ENCODE results near the gene EML6. TPM values are rescaled to one million over a fixed set of nuclear protein-coding genes. Genes with fewer than 3 reads are reported as not detected.

The EML6 gene
- total RNA-seq, 1 donor from 2014 or later = 3.4 TPM

DNA sequence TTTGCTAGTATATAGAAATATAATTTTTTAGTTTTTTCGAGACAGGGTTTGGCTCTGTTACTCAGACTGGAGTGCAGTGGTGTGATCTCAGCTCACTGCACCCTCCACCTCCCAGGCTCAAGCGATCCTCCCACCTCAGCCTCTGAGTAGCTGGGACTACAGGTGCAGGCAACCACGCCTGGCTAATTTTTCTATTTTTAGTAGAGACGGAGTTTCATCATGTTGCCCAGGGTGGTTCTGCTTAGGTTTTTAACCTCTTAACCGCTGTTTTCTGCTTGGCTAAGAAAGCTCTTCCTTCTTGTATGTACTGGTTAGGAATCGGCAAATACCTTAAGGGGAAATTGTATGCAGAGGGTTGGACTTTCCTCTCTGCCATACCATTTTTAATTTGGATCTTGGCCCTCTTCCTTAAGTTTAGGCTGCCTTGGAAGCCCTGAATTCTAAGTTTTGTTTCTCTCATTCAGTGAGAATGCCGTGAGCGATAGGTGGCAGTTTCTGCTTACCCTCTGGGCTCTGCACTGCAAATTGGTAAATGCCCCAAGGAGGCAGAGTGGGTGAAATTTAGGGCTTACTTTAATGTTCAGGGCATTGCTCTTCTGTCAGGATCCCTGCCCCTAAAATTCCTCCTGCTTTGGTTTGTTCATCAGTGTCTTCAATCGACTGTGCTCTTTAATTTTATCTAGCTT, 32.3 kb downstream of the EML6 start:
- DNase-seq (ENCODE audit: low spot score) = no peak

DNA sequence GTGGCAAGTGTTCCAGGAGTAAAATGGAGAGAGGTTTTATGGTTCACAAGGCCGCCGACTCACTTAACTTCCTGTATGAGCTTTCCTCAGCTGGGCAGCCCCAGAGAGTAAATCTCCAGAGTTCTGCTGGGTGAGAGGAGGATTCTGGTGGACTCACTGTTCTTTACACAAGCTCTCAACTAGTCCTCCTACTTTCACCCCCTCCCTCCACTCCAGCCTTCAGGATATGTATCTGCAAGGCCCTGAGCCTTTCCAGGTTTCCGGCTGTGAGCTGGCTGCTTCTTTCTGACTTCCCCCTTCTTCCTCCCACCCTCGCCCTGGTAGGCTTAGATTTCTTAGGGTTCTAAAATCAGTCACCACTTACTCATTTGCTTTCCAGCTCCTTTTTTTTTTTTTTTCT, 34.0 kb downstream of the EML6 start:
- DNase-seq (ENCODE audit: low spot score) = peak; percentile 68

DNA sequence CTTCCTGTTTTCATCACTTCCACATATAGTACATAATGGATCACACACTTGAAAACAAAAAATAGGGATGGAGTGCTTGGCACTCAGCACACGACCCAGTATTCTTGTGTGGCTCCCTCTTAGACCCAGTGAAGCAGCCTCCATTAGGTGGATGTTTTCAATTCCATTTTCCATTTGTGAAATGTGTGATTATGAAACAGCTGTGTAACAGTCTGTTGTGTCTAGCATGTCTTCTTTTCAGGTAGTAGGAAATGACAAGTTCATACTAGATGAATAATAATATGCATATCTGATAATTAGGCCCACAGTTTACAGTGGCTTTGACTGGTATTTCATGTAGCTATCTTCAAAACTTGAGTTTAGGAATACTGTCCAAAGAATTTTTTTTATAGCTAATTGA, 35.5 kb downstream of the EML6 start:
- no peak for DNase-seq (ENCODE audit: low spot score)

DNA sequence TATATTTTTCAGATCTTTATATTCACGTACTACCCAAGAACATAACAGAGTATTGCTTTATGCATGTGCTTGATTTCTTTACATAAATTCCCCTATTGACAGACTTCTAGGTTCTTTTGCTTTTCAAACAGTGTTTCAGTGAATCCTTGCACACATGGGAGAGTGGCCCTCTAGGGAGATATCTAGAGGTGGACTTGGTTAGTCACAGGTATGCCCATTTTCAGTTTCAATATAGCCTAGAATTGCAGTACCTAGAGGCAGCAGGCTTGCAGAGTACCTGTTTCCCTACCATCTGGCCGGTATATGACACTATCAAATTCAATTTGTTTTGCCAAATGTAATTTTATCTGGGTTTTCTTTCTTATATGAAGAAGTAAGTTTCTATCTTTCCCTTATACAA, 36.8 kb downstream of the EML6 start:
- no peak for DNase-seq (ENCODE audit: low spot score)

DNA sequence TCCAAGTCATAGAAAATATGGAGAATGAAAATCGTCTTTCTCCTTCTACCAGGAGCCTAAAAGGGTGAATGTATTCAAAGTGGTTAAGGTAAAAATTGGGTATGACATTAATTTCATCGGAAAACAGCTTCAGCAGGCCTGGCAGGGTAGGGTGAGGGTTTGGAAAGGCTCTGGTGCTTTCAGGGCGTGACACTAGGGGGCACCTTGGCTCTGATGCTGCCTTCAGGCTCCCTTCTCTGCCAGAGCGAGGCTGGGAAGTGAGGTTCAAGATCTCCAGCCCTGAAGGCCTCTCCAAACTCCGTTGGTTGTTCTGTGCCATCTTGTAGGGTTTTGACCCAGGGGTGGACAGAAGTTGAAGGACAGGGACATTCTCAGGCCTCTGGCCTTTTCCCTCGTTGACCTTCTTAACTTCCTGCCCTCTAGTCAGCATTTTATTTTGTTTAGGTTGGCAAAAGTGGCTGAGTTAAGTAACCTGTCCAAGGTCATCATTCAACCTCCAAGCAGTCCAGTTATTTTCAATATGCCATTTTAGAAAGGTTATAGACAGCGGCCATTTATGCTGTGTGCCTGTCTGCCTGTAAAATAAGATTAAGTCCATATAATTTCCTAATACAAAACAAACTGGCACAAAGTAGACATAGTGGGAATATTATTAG, 40.3 kb downstream of the EML6 start:
- no peak for DNase-seq (ENCODE audit: low spot score)

DNA sequence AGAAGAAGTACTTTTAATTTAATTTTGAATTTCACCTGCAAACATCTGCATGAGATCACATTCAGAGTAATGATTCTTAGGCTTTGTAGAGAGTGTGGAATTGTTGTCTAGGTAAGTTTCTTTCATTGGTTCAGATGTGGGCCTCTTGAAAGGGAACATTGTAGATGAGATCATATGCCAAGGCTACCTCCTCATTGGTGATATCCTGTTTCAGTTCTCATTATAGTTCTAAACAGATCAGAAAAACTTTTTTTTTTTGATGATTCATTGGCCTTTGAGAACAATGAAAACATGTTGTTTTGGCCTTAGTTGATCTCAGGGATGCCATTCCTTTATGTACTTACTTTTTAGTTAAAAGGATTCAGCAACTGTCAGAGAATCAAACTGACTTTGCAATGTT, 44.5 kb downstream of the EML6 start:
- DNase-seq (ENCODE audit: low spot score) = no peak

DNA sequence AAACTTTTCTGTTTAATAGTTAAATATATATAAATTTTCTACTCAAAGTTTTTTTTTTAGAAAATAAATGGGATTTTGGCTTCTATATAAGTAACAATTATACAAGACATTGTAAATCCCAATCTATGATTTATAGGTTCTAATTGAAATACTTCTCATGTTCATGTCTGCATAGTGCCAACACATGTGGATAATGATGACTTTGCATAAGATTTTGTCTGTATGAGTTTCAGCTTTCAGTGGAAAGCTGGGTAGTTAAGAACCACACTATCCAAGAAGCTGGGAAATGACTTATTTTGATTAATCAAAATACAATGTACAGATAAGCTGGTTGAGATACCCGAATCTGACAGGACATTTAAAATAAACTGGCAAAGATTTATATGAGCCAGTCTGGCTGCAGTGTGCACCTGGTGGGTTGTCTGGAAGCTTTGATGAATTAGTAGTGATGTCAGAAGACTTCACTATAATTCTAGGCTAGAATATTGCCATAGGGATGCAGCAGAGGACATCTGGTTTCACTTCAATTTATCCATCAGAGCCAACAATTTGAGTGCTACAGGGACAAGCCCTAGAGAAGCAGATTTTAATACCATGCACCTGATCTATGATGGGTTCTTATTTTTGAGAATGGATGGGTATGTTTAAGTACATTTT, 45.4 kb downstream of the EML6 start:
- no peak for DNase-seq (ENCODE audit: low spot score)

DNA sequence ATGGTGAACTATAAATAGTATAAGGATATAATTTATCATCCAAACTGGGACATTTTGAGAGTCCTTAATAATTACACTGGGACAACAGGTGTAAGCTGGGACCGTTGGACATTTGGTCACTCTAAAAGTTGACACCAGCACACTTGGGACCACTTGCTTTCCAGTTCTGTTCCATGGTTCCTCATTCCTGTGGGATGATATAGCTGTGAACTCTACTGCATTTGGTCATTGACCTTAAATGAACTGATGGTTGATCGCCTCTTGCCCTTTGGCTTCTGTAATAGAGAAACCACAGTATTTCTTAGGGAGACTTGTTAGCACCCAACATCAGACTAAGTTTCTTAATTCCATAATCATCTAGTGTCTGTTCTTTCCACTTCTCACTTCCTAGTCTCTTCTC, 46.7 kb downstream of the EML6 start:
- no peak for DNase-seq (ENCODE audit: low spot score)

DNA sequence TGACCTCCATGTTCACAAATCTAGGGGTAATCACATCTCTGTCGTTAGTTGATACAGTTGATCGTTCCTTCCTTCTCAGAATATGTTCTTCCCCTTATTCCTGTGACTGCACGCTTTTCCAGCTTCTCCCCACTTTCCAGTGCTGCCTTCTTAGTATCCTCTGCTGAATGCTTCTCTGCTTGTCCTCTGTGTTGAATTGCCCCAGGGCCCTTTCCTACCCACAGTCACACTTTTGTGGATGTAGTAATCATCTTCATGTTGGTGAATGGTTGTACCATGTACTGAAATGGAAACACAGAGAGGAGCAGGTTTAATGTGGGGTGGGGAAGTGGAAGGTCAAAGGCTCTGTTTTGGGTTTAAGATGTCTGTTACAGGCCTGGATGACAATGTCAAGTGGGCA, 47.2 kb downstream of the EML6 start:
- no peak for DNase-seq (ENCODE audit: low spot score)

DNA sequence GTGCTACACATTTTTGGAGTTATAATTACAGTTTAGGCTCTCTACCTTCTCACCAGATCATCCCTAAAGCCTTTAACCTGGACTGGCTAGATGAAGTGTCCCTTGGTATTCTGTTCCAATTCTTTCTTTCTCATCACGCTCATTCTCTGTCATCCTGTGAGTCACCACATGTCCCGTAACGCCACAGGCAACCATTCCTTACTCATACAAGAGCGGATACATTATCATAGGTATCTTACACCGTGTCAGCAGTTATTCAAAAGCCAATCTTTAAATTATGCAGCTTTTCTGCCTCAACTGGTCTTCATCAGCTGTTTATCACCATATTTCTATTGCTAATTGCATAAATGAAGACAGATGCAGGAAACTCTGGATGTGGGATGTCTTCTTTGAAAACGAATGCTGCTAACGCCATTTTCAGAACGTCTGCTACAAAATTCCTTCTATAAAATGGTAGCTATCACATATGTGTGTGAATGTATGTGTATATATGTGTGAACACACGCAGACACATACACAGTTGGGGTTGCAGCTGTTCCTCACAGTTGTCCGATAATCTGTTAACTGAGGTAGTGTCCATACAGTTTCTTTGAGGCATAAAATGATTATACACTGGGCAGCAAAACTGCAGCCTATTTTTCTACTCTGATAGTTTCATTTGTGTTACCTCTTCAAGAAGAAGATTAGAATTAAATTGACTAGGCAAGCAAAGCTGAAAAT, 47.9 kb downstream of the EML6 start:
- DNase-seq (ENCODE audit: low spot score) = no peak

DNA sequence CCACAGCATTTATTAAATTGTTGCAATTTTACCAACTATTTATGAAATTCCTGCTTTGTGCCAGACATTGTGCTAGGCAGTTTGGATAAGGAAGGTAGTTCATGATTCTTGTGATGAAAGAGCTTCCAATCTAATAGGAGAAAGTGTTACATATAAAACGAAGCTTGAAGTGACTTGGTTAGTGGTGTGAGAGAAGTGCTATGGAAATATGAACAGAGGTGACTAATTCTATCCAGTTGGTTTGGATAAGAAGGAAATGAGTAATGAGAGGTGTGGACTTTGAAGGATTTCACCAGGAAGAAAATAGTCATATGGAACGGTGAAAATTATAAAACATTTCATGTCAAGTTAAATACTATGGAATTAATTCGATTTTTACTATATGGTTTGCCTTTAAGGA, 48.6 kb downstream of the EML6 start:
- no peak for DNase-seq (ENCODE audit: low spot score)

DNA sequence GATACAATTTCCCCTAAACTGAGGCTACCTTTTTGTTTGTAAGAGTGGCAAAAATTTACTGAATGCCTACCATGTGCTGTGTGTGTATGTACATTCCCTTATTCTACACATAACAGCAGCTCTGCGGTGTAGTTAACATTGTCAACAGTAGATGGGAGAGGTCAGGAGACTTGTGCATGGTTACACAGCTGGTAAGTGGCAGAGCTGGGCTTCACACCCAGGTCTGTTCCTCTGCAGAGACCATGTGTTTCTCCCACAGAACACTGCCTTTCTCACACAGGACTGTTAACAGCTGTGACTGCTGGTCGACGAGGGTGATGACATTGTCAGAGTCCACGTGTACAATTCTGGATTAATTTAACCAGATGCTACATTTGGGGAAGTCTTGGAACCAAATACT, 49.1 kb downstream of the EML6 start:
- DNase-seq (ENCODE audit: low spot score) = no peak

DNA sequence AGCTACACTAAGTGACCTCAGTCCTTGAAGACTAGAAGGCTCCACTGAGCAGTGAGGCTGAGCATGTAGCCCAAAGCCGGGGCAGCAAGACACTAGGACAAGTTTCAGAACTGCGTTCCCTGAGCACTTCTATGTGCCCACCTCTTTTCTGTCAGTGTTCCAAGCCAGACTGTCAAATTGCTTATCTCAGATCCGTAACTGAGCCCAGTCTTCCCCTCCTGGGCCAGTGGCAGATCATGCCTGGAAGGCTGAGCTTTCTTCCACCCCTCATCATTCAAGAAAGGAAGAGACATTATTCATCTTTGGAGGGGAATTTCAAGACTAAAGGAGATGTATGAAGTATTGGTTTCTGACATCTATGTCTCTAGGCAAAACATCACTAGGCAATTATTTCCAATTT, 49.8 kb downstream of the EML6 start:
- no peak for DNase-seq (ENCODE audit: low spot score)

DNA sequence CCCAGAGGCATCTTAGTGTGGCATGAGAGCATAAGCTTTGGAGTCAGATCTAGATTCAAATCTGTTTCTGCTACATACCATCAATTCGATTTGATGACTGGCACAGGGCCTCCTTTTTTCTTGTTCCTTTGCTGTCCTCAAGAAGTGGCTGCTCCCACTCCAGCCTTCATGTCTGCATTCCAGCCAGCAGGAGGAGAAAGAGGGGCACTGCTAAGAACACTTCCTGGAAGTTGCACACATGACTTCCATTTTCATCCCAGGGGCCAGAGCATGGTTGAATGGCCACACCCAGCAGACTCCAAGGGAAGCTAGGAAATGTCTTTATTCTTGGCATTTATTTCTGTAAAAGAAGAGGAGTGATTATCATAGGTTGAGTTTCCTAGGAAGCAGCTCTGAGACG, 50.4 kb downstream of the EML6 start:
- no peak for DNase-seq (ENCODE audit: low spot score)

DNA sequence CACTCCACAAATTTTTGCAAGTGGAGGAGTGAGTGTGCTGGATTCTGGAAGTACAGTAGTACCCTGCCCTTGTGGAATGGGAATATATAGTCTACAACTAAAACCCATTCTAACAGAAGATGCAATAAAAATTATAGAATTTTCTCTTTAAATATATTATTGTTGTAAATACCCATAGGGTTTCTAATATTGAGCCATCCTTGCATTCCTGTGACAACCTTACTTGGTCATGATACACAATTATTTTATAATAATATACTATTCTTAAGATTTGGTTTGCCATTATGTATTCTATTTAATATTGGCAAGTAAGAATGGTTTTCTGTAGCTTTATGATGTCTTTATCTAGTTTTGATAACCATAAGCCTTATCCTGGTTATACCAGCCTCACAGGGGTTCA, 52.2 kb downstream of the EML6 start:
- no peak for DNase-seq (ENCODE audit: low spot score)

DNA sequence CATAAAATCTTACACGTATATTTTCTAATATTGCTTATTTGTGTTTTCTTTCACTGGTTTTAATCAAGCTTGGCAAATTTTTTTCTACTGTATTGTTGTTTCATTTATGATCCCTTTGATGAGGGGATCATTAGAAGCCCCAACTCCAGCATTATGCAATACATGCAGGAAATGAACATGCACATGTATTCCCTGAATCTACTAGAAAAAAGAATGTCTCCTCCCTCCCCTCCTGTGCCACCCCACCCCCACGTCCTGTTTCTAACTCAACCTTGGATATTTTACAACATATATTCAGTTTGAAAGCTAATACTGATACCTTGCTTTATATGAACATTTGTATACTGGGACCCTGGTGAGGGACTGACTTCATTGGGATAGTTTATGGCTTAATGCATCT, 53.0 kb downstream of the EML6 start:
- no peak for DNase-seq (ENCODE audit: low spot score)

DNA sequence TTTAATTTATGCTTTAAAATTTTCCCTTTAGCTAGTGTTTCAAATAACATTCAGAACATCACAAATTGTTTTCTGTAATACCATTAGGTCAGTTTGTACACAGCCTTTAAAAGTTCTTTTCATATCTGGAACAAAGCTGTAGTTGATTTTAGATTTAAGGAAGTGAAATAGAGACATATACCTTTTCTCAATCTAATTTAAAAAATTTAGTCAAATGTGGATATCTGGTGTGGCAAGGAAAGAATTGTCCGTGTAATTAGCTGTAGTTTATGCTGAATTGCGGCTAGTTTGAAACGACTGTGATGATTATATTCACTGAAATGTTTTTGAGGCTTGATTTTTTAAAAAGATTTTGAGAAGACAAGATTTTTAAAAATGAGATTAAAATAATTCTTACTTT, 59.9 kb downstream of the EML6 start:
- DNase-seq (ENCODE audit: low spot score) = no peak

DNA sequence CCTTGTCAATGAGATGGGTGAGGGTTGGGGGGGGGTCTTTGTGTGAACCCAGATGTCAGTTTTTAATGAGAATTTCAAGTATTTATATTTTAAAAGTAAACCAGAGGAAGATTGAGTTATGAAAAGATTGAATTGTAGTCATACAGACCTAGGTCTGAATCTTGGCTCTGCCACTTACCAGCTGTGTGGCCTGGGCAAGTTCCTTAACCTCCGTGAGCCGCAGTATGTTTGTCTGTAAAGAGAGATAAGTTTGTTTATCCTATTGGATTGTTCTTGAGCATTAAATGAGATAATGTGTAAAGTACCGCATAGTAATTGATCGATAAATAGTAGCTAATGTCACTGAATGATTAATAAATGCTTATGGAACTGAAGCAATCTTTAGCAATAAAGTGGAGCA, 63.8 kb downstream of the EML6 start:
- no peak for DNase-seq (ENCODE audit: low spot score)

DNA sequence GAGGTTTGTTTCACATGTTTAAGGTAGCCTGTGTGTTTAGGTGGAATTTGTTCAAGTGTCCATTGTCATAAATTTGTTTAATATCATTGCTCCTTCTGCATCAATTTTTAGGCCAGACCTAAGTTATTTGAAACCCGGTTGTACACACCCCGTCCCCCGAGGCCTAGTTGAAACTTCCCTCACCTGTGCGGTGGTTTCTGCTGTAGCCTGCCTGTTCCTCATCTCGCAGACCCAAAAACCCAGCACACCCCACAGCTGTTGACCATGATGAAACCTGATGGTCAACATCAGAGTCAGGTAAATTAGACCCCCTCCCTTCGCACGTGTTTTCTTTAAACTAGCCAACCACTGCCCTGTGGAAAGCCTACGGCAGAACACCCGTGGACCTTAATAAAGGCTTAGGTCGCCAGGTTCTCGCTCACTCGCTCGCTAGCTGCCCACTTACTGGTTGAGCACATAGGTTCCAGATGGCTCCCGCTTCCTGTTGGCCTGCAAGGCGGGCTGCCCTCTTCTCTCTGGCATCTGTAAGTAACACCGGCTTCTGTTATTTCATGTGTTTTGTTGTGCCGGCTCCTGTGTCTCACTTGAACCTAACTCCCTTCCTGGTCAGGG, 64.4 kb downstream of the EML6 start:
- DNase-seq (ENCODE audit: low spot score) = no peak

DNA sequence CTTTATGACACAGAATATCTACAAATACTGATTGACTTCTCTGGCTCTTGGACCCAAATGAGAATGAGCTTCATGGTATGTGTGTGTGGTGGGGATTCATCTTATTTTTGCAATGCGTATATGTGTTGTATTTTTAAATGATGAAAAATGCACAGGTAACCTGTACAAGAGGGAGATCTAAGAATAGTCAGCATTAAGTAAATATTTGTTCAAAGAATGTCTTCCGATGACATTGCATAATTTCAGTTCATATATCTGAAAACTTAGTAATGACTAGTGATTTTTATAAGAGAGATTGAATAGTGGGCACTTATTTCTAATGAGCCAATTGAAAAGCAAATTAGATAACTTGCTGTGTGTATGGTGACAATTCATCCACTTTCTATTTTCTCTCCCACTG, 66.4 kb downstream of the EML6 start:
- DNase-seq (ENCODE audit: low spot score) = no peak

DNA sequence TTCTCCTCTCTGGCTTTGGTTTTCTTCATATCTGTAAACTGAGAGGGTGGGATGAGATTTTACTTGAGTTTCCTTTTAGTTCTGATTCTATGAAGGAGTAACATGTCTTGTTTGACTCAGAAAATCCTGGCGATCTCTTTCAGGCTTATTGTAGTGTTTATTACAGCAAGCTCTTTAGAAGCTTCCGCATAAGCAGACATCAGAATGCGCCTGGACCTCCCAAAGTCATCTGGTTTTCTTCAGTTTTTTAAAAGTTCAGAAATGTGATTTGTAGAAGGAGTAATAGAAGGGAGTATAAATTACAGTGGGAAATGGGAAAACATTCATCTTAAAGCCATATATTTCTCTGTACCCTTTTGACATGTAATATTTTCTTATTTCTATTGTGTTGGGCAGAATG, 68.4 kb downstream of the EML6 start:
- peak; percentile 91 for DNase-seq (ENCODE audit: low spot score)

DNA sequence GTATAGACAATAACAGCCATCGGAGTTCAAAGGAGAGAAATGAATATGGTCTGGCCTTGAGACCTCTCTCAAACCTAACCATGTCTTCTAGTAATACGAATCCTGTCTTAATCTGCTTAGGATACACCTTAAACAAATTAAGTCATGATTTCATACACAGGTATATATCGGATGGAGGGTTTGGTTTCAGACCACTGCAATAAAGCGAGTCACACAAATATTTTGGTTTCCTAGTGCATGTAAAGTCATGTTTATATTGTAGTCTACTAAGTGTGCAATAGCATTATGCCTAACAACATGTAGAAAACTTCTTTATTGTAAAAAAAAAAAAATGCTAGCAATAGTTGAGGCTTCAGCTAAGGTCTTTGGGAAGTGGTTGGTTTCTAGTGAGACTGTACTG, 73.8 kb downstream of the EML6 start:
- DNase-seq (ENCODE audit: low spot score) = no peak

Data from umbilical cord (tissue), 2 donors.